ENCODE measurements around the gene CAMTA1.

The CAMTA1 gene

GRCh38 chr1:6866825-6867224 is 81.6 kb downstream of the CAMTA1 start:
- TF ChIP-seq ZNF274 (IDR thresholded peaks at IDR 0.05; ENCODE audit: low read depth, low read length), result no peak
- no peak overlapping the region for H3K4me3 ChIP-seq (ENCODE audit: low read length)

GRCh38 chr1:6867321-6867720 is 82.1 kb downstream of the CAMTA1 start:
- no peak overlapping the region for H3K4me3 ChIP-seq (ENCODE audit: low read length)
- TF ChIP-seq ZNF274 (IDR thresholded peaks at IDR 0.05; ENCODE audit: low read depth, low read length), result no peak

GRCh38 chr1:6867729-6868659 is 82.7 kb downstream of the CAMTA1 start:
- no peak overlapping the region for H3K4me3 ChIP-seq (ENCODE audit: low read length)
- TF ChIP-seq ZNF274 (IDR thresholded peaks at IDR 0.05; ENCODE audit: low read depth, low read length), result no peak

- H3K4me3 ChIP-seq (ENCODE audit: low read length), result no peak overlapping the region
- TF ChIP-seq ZNF274 (IDR thresholded peaks at IDR 0.05; ENCODE audit: low read depth, low read length), result no peak
These were observed 83.6 kb downstream of the CAMTA1 start for GRCh38 chr1:6868660-6869380.

GRCh38 chr1:6869545-6869944 is 84.3 kb downstream of the CAMTA1 start:
- TF ChIP-seq ZNF274 (IDR thresholded peaks at IDR 0.05; ENCODE audit: low read depth, low read length), result no peak
- H3K4me3 ChIP-seq (ENCODE audit: low read length), result no peak overlapping the region

GRCh38 chr1:6870086-6870485 is 84.8 kb downstream of the CAMTA1 start:
- no peak overlapping the region for H3K4me3 ChIP-seq (ENCODE audit: low read length)
- TF ChIP-seq ZNF274 (IDR thresholded peaks at IDR 0.05; ENCODE audit: low read depth, low read length), result no peak

- no peak overlapping the region for H3K4me3 ChIP-seq (ENCODE audit: low read length)
- TF ChIP-seq ZNF274 (IDR thresholded peaks at IDR 0.05; ENCODE audit: low read depth, low read length), result no peak
These were observed 85.3 kb downstream of the CAMTA1 start for GRCh38 chr1:6870571-6870970.

GRCh38 chr1:6871300-6871972 is 86.2 kb downstream of the CAMTA1 start:
- no peak overlapping the region for H3K4me3 ChIP-seq (ENCODE audit: low read length)
- TF ChIP-seq ZNF274 (IDR thresholded peaks at IDR 0.05; ENCODE audit: low read depth, low read length), result no peak

- TF ChIP-seq ZNF274 (IDR thresholded peaks at IDR 0.05; ENCODE audit: low read depth, low read length), result no peak
- H3K4me3 ChIP-seq (ENCODE audit: low read length), result no peak overlapping the region
These were observed 87.5 kb downstream of the CAMTA1 start for GRCh38 chr1:6872573-6873261.

- no peak for TF ChIP-seq ZNF274 (IDR thresholded peaks at IDR 0.05; ENCODE audit: low read depth, low read length)
- no peak overlapping the region for H3K4me3 ChIP-seq (ENCODE audit: low read length)
These were observed 88.2 kb downstream of the CAMTA1 start for GRCh38 chr1:6873298-6874015.

- no peak for TF ChIP-seq ZNF274 (IDR thresholded peaks at IDR 0.05; ENCODE audit: low read depth, low read length)
- H3K4me3 ChIP-seq (ENCODE audit: low read length), result no peak overlapping the region
These were observed 89.0 kb downstream of the CAMTA1 start for GRCh38 chr1:6874298-6874697.

- H3K4me3 ChIP-seq (ENCODE audit: low read length), result no peak overlapping the region
- TF ChIP-seq ZNF274 (IDR thresholded peaks at IDR 0.05; ENCODE audit: low read depth, low read length), result no peak
These were observed 95.9 kb downstream of the CAMTA1 start for GRCh38 chr1:6880951-6881690.

- no peak for TF ChIP-seq ZNF274 (IDR thresholded peaks at IDR 0.05; ENCODE audit: low read depth, low read length)
- no peak overlapping the region for H3K4me3 ChIP-seq (ENCODE audit: low read length)
These were observed 97.2 kb downstream of the CAMTA1 start for GRCh38 chr1:6882414-6882813.

All from GM08714 (cell line).